ENCODE data around the gene GPRIN1.

- TF ChIP-seq CTCF (IDR thresholded peaks at IDR 0.05; ENCODE audit: low read depth, low read length) (no peak), EZH2phosphoT487 (IDR thresholded peaks at IDR 0.05; ENCODE audit: low read depth) (no peak)
These were observed 60.1 kb downstream of the GPRIN1 start for GRCh38 chr5:176549871-176550270.
